Measurements from ENCODE around the gene NME5.

DNA sequence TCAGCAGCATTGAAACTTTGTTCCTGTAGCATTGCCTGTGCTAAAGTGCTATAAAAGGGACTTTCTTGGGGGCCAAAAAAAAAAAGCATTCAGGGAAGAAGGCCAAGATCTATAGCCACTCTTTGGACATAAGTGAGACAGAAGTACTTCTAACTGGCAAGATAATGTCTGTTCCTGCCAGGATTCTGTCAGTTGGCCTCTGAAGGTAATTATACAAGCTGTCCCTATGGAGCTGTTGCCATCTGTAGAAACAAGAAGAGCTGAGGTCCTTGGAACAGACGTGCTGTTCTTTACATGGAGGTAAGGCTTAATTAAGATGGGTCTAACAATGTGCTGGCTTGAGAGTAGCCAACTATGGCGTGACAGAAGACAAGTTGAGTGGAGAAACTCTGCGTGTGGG is 49.4 kb upstream of the NME5 start:
- TF ChIP-seq, protein P1, sequence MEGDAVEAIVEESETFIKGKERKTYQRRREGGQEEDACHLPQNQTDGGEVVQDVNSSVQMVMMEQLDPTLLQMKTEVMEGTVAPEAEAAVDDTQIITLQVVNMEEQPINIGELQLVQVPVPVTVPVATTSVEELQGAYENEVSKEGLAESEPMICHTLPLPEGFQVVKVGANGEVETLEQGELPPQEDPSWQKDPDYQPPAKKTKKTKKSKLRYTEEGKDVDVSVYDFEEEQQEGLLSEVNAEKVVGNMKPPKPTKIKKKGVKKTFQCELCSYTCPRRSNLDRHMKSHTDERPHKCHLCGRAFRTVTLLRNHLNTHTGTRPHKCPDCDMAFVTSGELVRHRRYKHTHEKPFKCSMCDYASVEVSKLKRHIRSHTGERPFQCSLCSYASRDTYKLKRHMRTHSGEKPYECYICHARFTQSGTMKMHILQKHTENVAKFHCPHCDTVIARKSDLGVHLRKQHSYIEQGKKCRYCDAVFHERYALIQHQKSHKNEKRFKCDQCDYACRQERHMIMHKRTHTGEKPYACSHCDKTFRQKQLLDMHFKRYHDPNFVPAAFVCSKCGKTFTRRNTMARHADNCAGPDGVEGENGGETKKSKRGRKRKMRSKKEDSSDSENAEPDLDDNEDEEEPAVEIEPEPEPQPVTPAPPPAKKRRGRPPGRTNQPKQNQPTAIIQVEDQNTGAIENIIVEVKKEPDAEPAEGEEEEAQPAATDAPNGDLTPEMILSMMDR (IDR thresholded peaks at IDR 0.05; ENCODE audit: poor library complexity, severe bottlenecking) = no peak
- no peak for TF ChIP-seq EZH2 (IDR thresholded peaks at IDR 0.05; ENCODE audit: borderline replicate concordance, insufficient read depth, low read length, poor library complexity, severe bottlenecking)
- no peak for TF ChIP-seq MXI1 (conservative IDR thresholded peaks at IDR 0.05; ENCODE audit: poor library complexity, severe bottlenecking)
- no peak for TF ChIP-seq EP300 (conservative IDR thresholded peaks at IDR 0.05; ENCODE audit: poor library complexity, severe bottlenecking)
- TF ChIP-seq TAF1 (IDR thresholded peaks at IDR 0.05; ENCODE audit: low read depth) = no peak
- no peak for TF ChIP-seq SMC3 (conservative IDR thresholded peaks at IDR 0.05; ENCODE audit: poor library complexity)
- no peak for TF ChIP-seq POLR2AphosphoS5 (IDR thresholded peaks at IDR 0.05)
- TF ChIP-seq, protein P2, sequence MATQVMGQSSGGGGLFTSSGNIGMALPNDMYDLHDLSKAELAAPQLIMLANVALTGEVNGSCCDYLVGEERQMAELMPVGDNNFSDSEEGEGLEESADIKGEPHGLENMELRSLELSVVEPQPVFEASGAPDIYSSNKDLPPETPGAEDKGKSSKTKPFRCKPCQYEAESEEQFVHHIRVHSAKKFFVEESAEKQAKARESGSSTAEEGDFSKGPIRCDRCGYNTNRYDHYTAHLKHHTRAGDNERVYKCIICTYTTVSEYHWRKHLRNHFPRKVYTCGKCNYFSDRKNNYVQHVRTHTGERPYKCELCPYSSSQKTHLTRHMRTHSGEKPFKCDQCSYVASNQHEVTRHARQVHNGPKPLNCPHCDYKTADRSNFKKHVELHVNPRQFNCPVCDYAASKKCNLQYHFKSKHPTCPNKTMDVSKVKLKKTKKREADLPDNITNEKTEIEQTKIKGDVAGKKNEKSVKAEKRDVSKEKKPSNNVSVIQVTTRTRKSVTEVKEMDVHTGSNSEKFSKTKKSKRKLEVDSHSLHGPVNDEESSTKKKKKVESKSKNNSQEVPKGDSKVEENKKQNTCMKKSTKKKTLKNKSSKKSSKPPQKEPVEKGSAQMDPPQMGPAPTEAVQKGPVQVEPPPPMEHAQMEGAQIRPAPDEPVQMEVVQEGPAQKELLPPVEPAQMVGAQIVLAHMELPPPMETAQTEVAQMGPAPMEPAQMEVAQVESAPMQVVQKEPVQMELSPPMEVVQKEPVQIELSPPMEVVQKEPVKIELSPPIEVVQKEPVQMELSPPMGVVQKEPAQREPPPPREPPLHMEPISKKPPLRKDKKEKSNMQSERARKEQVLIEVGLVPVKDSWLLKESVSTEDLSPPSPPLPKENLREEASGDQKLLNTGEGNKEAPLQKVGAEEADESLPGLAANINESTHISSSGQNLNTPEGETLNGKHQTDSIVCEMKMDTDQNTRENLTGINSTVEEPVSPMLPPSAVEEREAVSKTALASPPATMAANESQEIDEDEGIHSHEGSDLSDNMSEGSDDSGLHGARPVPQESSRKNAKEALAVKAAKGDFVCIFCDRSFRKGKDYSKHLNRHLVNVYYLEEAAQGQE (IDR thresholded peaks at IDR 0.05; ENCODE audit: borderline replicate concordance) = no peak
